Adrenal gland (tissue), 12 donors: ENCODE measurements around the gene PPP1R9A. TPM values are rescaled to one million over a fixed set of nuclear protein-coding genes. Genes with fewer than 3 reads are reported as not detected.
A peak's percentile ranks its signal among the peaks of the same experiment; 100 is the strongest.

ENCODE experiments used
- DNase-seq, 7 donors: peaks; one replicate each; pipeline ENCODE4 v3.0.0-alpha.2; 2019 to 2020
- H3K27ac ChIP-seq, 5 donors: fragments of 200-600 bp; sonication (generic) in 4 of 5; 1 replicate in 3 of 5; 2 replicates in 2 of 5; pipeline versions ENCODE4 v1.5.1 to v1.8.0; 2016 to 2020; ENCODE audit warnings: mild to moderate bottlenecking in 1 of 5
- H3K27me3 ChIP-seq: fragments of 200-600 bp; 2 replicates; pipeline ENCODE4 v1.8.0; 2021
- H3K36me3 ChIP-seq, 2 donors: fragments of 200-600 bp; replicated peaks in 1 of 2; 1 replicate in 1 of 2; 2 replicates in 1 of 2; pipeline versions ENCODE4 v1.5.1 to v1.8.0; 2018 to 2022
- H3K4me1 ChIP-seq, 2 donors: fragments of 200-600 bp; replicated peaks in 1 of 2; 1 replicate in 1 of 2; 2 replicates in 1 of 2; pipeline versions ENCODE4 v1.5.1 to v1.8.0; 2018 to 2021
- H3K4me3 ChIP-seq, 4 donors: fragments of 200-600 bp; sonication (generic) in 3 of 4; one replicate each; pipeline ENCODE4 v1.5.1; 2016 to 2018
- H3K9me3 ChIP-seq, 3 donors: fragments of 200-600 bp; sonication (generic) in 1 of 3; replicated peaks in 1 of 3; 1 replicate in 2 of 3; 2 replicates in 1 of 3; pipeline versions ENCODE4 v1.5.1 to v1.8.0; 2016 to 2021
- CTCF ChIP-seq, 6 experiments: fragments of 450-650 bp in 4 of 6; fragments of 200-600 bp in 2 of 6; sonication (generic) in 1 of 6; IDR thresholded peaks; 1 replicate in 5 of 6; 2 replicates in 1 of 6; pipeline versions ENCODE4 v1.5.1 to v1.8.0; 2016 to 2021; ENCODE audit warnings: antibody characterized with exemption in 6 of 6, mild to moderate bottlenecking in 2 of 6, moderate library complexity in 1 of 6
- POLR2A ChIP-seq, 2 donors: fragments of 450-650 bp; IDR thresholded peaks; one replicate each; pipeline ENCODE4 v1.6.1; 2017; ENCODE audit warnings: antibody characterized with exemption in 2 of 2, mild to moderate bottlenecking in 2 of 2, moderate library complexity in 1 of 2
- WGBS, 4 donors: extraction: QIAGEN DNeasy Blood & Tissue Kit in 2 of 4; methylation state at CpG; one replicate each; pipeline versions ENCODE4 v1.1.5 to v1.1.7; 2013 to 2017; 5-methylcytosine and 5-hydroxymethylcytosine counted together
- intact Hi-C, 2 donors: fragments of 100-400 bp; cut with DNase I; formaldehyde crosslinking; loops; one replicate each; pipeline versions ENCODE4 v1.14.1 to v1.15.0; 2022 to 2023
- polyA plus RNA-seq, 3 donors: library from polyadenylated mRNA; stranded (reverse); fragments of 200-250 nt in 2 of 3; fragments of 350-450 nt in 1 of 3; fragmentation: Illumina TruSeq in 1 of 3; extraction: RNeasy Lipid Tissue Mini Kit (QIAGEN cat#74804) in 1 of 3; gene quantifications; one replicate each; pipeline ENCODE4 v1.2.3, GENCODE V29; 2013 to 2014
- total RNA-seq, 9 donors: library from RNA; depleted of rRNA in 4 of 9; stranded (reverse); fragments of >200 nt in 4 of 9; fragments of 120-200 nt in 1 of 9; fragmentation: NEBNext Ultra II Directional in 1 of 9; extraction: Animal tissue kit (Norgen Biotek cat#: 25700) in 1 of 9; gene quantifications; one replicate each; pipeline versions ENCODE4 v1.1.0 to v1.2.4, GENCODE V29; 2013 to 2023
- donor health status: healthy with polysubstance abuse.
- donor health status: Bipolar disorder and iron deficiency.
- donor health status: DM: yes; HTN: yes; CAD: no.
- donor health status: DM: no; HTN: no; CAD: no.
- donor health status: DM: no; HTN: no; CAD: no.
- donor health status: DM: yes; HTN: yes; CAD: no.

The PPP1R9A gene
- total and polyA plus RNA-seq, 12 donors = 7.2 to 86.0 (median 40.6) TPM

GRCh38 chr7:95209788-95210187, 302.4 kb downstream of the PPP1R9A start:
- DNase-seq = no peak
- intact Hi-C loops = no loop called here

DNA sequence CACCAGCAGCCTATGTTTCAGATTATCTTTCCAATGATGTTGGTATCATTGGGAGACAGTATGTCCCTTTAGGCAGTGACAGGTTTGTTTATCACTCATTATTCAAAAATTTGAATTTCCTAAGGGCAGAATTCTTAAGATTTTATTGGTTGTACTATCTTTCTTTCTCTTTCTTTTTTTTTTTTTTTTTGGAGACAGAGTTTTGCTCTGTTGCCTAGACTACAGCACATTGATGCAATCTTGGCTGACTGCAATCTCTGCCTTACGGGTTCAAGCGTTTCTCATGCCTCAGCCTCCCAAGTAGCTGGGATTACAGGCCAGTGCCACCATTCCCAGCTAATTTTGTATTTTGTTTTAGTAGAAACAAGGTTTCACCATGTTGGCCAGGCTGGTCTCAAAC, 305.8 kb downstream of the PPP1R9A start:
- DNase-seq = no peak
- 81 to 94% (median 88%) methylated on average over 2 of the region's 2 CpGs for WGBS, 4 donors
- H3K4me3 ChIP-seq = no peak overlapping the region
- H3K4me1 ChIP-seq = peaks cover 0 to 7% of the 10 kb centered on the region in 2 donors
- no peak overlapping the region for H3K27ac ChIP-seq
- H3K27me3 ChIP-seq = no peaks in the 10 kb centered on the region
- intact Hi-C loops = no loop called here
- no peaks in the 10 kb centered on the region for H3K36me3 ChIP-seq
- TF ChIP-seq POLR2A (IDR thresholded peaks at IDR 0.05) (no peak), CTCF (IDR thresholded peaks at IDR 0.05) (no peak)
- no peaks in the 10 kb centered on the region for H3K9me3 ChIP-seq

More at GRCh38 chr7:95209788-95210187, 302.4 kb downstream of the PPP1R9A start:
- no peaks in the 10 kb centered on the region for H3K36me3 ChIP-seq
- no peaks in the 10 kb centered on the region for H3K27me3 ChIP-seq
- peaks cover 6 to 7% of the 10 kb centered on the region in 2 donors for H3K4me1 ChIP-seq
- no peaks in the 10 kb centered on the region for H3K9me3 ChIP-seq
- 39 to 68% (median 45%) methylated on average over 2 of the region's 2 CpGs for WGBS, 4 donors
- TF ChIP-seq CTCF (IDR thresholded peaks at IDR 0.05) (no peak), POLR2A (IDR thresholded peaks at IDR 0.05) (no peak)
- no peak overlapping the region for H3K27ac ChIP-seq
- no peak overlapping the region for H3K4me3 ChIP-seq

DNA sequence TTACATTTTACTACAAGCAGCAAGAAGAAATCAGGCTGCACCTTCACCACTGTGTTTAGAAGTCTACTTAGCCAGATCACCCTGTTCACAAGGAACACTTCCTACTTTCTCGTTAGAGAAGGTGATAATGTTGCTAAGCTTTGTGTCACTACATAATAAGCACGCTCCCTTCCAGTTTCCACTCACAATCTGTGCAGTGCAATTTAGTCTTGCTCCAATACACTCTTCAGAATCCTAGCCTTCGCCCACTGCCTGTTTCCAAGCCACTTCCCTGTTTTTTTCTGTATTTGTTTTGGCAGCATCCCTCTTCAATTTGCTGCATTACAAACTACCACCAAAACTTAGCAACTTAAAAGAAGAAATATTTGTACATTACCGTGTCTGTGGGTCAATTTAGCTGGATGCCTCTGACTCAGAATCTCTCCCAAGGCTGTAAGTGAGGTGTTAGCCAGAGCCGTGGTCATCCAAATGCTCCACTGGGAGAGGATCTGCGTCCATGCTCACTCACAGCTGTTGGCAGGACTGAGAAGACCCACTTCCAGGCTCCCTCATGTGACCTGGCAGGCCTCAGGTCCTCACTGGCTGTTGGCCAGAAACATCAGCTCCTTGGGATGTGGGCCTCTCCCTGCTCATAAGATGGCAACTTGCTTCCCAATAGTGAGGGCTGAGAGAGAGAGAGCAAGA, 306.6 kb downstream of the PPP1R9A start:
- TF ChIP-seq POLR2A (IDR thresholded peaks at IDR 0.05) (no peak), CTCF (IDR thresholded peaks at IDR 0.05) (no peak)
- Histone ChIP-seq H3K4me3 (no peak overlapping the region), H3K4me1 (peaks cover 0 to 7% of the 10 kb centered on the region in 2 donors), H3K36me3 (no peaks in the 10 kb centered on the region), H3K9me3 (no peaks in the 10 kb centered on the region), H3K27me3 (no peaks in the 10 kb centered on the region), H3K27ac (peak overlapping the region in 1 of 5 donors; percentile 20)
- 56 to 64% (median 58%) methylated on average over 5 to 6 of the region's 6 CpGs for WGBS, 4 donors
- intact Hi-C loops = no loop called here
- DNase-seq = peak in 6 of 7 donors; percentile 28 to 70 (median 55)

- WGBS, 4 donors = 79 to 90% (median 84%) methylated on average over 2 of the region's 2 CpGs
- no peaks in the 10 kb centered on the region for H3K4me1 ChIP-seq
- H3K9me3 ChIP-seq = no peaks in the 10 kb centered on the region
- H3K4me3 ChIP-seq = no peak overlapping the region
- DNase-seq = no peak
- intact Hi-C loops = no loop called here
- H3K36me3 ChIP-seq = no peaks in the 10 kb centered on the region
- no peak for TF ChIP-seq CTCF (IDR thresholded peaks at IDR 0.05)
- no peak for TF ChIP-seq POLR2A (IDR thresholded peaks at IDR 0.05)
- no peaks in the 10 kb centered on the region for H3K27me3 ChIP-seq
- no peak overlapping the region for H3K27ac ChIP-seq
Observed at GRCh38 chr7:95219721-95220120, 312.3 kb downstream of the PPP1R9A start.
